ENCODE data around the gene KCNMA1.

GRCh38 chr10:77497748-77498147, 139.9 kb downstream of the KCNMA1 start:
- TF ChIP-seq CTCF (IDR thresholded peaks at IDR 0.05; ENCODE audit: low read depth, low read length) = no peak
- TF ChIP-seq POLR2A (IDR thresholded peaks at IDR 0.05; ENCODE audit: extremely low read depth, insufficient read length) = no peak
- TF ChIP-seq, protein P1, sequence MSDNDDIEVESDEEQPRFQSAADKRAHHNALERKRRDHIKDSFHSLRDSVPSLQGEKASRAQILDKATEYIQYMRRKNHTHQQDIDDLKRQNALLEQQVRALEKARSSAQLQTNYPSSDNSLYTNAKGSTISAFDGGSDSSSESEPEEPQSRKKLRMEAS (IDR thresholded peaks at IDR 0.05; ENCODE audit: low read depth, low read length) = no peak
- no peak for TF ChIP-seq MYC (IDR thresholded peaks at IDR 0.05; ENCODE audit: low read depth, low read length)

All from NB4 (cell line).